ENCODE results near the gene USP32. TPM values are rescaled to one million over a fixed set of nuclear protein-coding genes. Genes with fewer than 3 reads are reported as not detected.

Gene USP32
- total and polyA plus RNA-seq, 2 donors (not counting 1 experiment from before 2014, with no cell fraction given): 7.7 to 48.8 TPM

DNA sequence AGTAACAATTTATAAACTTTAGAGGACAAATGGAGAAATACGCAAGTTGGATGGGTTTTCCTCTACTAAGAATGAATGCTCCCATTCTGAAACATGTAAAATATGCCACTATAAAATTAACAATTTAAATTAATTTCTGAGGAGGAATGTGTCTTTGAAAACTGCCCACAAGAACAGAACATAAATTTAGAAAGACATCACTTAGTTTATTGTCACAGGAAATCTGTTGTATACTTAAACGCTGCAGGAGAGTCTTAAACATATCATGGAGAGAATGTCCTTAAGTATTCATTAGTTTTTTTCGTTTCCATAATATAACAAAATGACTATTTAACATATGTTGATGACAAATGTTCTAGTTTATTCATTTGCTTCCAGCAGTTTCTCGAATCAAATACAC is 29.6 kb downstream of the USP32 start:
- Mint-ChIP-seq H3K4me3 (no peak overlapping the region), H3K27me3 (no peaks in the 10 kb centered on the region), H3K9me3 (ENCODE audit: insufficient read depth) (no peaks in the 10 kb centered on the region), H3K4me1 (peaks cover 5% of the 10 kb centered on the region), H3K27ac (no peak overlapping the region)
- Histone ChIP-seq H4K20me1 (ENCODE audit: control insufficient read depth, insufficient read depth, low read length, poor library complexity, severe bottlenecking) (peaks cover 15% of the 10 kb centered on the region), H3K27ac (ENCODE audit: low read length in 2 of 2) (no peak overlapping the region), H3K79me2 (ENCODE audit: control insufficient read depth, insufficient read depth, low read length) (peaks cover 44% of the 10 kb centered on the region), H3K4me2 (replicated peaks; ENCODE audit: low read depth, low read length, poor library complexity, severe bottlenecking) (no peak overlapping the region), H3K4me1 (ENCODE audit: control insufficient read depth in 2 of 2, insufficient read depth in 2 of 2, low read length in 2 of 2) (no peaks in the 10 kb centered on the region), H3K9me3 (ENCODE audit: control extremely low read depth in 1 of 3, control insufficient read depth in 2 of 3, insufficient read depth in 1 of 3, low read length in 2 of 3) (peaks cover 0 to 4% (median 0%) of the 10 kb centered on the region in 3 donors), H3K36me3 (replicated peaks in 1 of 2; ENCODE audit: control extremely low read depth in 1 of 2, control insufficient read depth in 1 of 2, extremely low read depth in 1 of 2, insufficient read depth in 2 of 2, low read length in 1 of 2) (no peaks in the 10 kb centered on the region), H2AFZ (ENCODE audit: insufficient read depth, low read depth, low read length, poor library complexity, severe bottlenecking) (no peak overlapping the region), H3K4me3 (ENCODE audit: control extremely low read depth in 1 of 5, extremely low read depth in 1 of 5, insufficient read depth in 1 of 5, low read depth in 2 of 5, low read length in 4 of 5) (no peak overlapping the region), H3K27me3 (replicated peaks in 1 of 4; ENCODE audit: control extremely low read depth in 1 of 4, control insufficient read depth in 3 of 4, insufficient read depth in 4 of 4, low read length in 3 of 4) (no peaks in the 10 kb centered on the region), H3K9ac (ENCODE audit: low read length) (no peak overlapping the region)
- CTCF ChIA-PET: interaction anchor here (1.0 kb wide), 1 partner anchor 11 kb away, joined by 3 read pairs; no protein-coding TSS in a partner anchor
- ATAC-seq (ENCODE audit: low read depth) (no peak), DNase-seq (no peak)
- TF ChIP-seq, protein P1, sequence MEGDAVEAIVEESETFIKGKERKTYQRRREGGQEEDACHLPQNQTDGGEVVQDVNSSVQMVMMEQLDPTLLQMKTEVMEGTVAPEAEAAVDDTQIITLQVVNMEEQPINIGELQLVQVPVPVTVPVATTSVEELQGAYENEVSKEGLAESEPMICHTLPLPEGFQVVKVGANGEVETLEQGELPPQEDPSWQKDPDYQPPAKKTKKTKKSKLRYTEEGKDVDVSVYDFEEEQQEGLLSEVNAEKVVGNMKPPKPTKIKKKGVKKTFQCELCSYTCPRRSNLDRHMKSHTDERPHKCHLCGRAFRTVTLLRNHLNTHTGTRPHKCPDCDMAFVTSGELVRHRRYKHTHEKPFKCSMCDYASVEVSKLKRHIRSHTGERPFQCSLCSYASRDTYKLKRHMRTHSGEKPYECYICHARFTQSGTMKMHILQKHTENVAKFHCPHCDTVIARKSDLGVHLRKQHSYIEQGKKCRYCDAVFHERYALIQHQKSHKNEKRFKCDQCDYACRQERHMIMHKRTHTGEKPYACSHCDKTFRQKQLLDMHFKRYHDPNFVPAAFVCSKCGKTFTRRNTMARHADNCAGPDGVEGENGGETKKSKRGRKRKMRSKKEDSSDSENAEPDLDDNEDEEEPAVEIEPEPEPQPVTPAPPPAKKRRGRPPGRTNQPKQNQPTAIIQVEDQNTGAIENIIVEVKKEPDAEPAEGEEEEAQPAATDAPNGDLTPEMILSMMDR (IDR thresholded peaks at IDR 0.05): no peak
- no peak for TF ChIP-seq EZH2 (IDR thresholded peaks at IDR 0.05; ENCODE audit: borderline replicate concordance, insufficient read depth, low read depth, low read length, poor library complexity, severe bottlenecking)
- intact Hi-C loops (cut with micrococcal nuclease): no loop called here
- WGBS (ENCODE audit: insufficient coverage): no CpG with 5 or more reads among the region's 4 CpGs
- POLR2A ChIA-PET: no interaction called here

DNA sequence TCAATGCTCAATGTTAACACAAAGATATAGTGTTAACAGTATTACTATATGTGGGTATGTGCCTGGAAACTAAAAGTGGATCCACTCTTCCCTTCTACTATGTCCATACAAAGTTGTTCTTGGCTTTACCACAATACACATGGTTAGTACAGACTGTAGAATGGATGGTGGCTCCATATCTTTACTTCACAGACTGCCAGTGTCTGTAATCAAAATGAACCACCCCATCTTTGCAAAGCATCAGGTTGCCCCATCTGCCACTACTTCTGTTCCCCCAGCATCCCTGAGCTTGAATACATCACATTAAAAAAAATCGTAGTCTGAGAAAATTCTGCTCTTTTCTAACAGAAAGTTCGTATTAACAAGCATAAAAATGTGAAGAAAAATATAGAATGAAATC is 30.0 kb downstream of the USP32 start:
- no peaks in the 10 kb centered on the region for H3K4me1 ChIP-seq (ENCODE audit: control insufficient read depth in 2 of 2, insufficient read depth in 2 of 2, low read length in 2 of 2)
- POLR2A ChIA-PET: no interaction called here
- peaks cover 14% of the 10 kb centered on the region for H4K20me1 ChIP-seq (ENCODE audit: control insufficient read depth, insufficient read depth, low read length, poor library complexity, severe bottlenecking)
- no peak overlapping the region for H3K9ac ChIP-seq (ENCODE audit: low read length)
- WGBS (ENCODE audit: insufficient coverage): no CpG with 5 or more reads among the region's 2 CpGs
- H3K79me2 ChIP-seq (ENCODE audit: control insufficient read depth, insufficient read depth, low read length): peaks cover 39% of the 10 kb centered on the region
- no peak overlapping the region for H2AFZ ChIP-seq (ENCODE audit: insufficient read depth, low read depth, low read length, poor library complexity, severe bottlenecking)
- CTCF ChIA-PET: interaction anchor here (1.0 kb wide), 1 partner anchor 11 kb away, joined by 3 read pairs; no protein-coding TSS in a partner anchor
- H3K9me3 Mint-ChIP-seq (ENCODE audit: insufficient read depth): no peaks in the 10 kb centered on the region
- no peaks in the 10 kb centered on the region for H3K27me3 Mint-ChIP-seq
- no peak overlapping the region for H3K27ac Mint-ChIP-seq
- ATAC-seq (ENCODE audit: low read depth) (no peak), DNase-seq (no peak)
- TF ChIP-seq EZH2 (IDR thresholded peaks at IDR 0.05; ENCODE audit: borderline replicate concordance, insufficient read depth, low read depth, low read length, poor library complexity, severe bottlenecking): no peak
- TF ChIP-seq, protein P1 (IDR thresholded peaks at IDR 0.05): no peak
- no peak overlapping the region for H3K4me2 ChIP-seq (replicated peaks; ENCODE audit: low read depth, low read length, poor library complexity, severe bottlenecking)
- H3K9me3 ChIP-seq (ENCODE audit: control extremely low read depth in 1 of 3, control insufficient read depth in 2 of 3, insufficient read depth in 1 of 3, low read length in 2 of 3): peaks cover 0 to 4% (median 0%) of the 10 kb centered on the region in 3 donors
- H3K36me3 ChIP-seq (replicated peaks in 1 of 2; ENCODE audit: control extremely low read depth in 1 of 2, control insufficient read depth in 1 of 2, extremely low read depth in 1 of 2, insufficient read depth in 2 of 2, low read length in 1 of 2): no peaks in the 10 kb centered on the region
- intact Hi-C loops (cut with micrococcal nuclease): no loop called here
- H3K4me1 Mint-ChIP-seq: peaks cover 6% of the 10 kb centered on the region
- no peak overlapping the region for H3K27ac ChIP-seq (ENCODE audit: low read length in 2 of 2)
- no peak overlapping the region for H3K4me3 ChIP-seq (ENCODE audit: control extremely low read depth in 1 of 5, extremely low read depth in 1 of 5, insufficient read depth in 1 of 5, low read depth in 2 of 5, low read length in 4 of 5)
- H3K4me3 Mint-ChIP-seq: no peak overlapping the region
- H3K27me3 ChIP-seq (replicated peaks in 1 of 4; ENCODE audit: control extremely low read depth in 1 of 4, control insufficient read depth in 3 of 4, insufficient read depth in 4 of 4, low read length in 3 of 4): no peaks in the 10 kb centered on the region

Data from B cell (primary cell).